NCI-H345 treated with DMSO at 0.1 percent for 48 hours (cell line): ENCODE data around the gene MYCN.
"Not testable (repeated sequence)": the region's sequence is repeated elsewhere in the genome, so short reads cannot be mapped to it uniquely, and the experiment has no call there.

Experiments used
- DNase-seq: peaks from one replicate; lab custom pipeline; 2025; ENCODE audit not compliant: unreplicated experiment; lab: John Stamatoyannopoulos, UW

The MYCN gene

DNA sequence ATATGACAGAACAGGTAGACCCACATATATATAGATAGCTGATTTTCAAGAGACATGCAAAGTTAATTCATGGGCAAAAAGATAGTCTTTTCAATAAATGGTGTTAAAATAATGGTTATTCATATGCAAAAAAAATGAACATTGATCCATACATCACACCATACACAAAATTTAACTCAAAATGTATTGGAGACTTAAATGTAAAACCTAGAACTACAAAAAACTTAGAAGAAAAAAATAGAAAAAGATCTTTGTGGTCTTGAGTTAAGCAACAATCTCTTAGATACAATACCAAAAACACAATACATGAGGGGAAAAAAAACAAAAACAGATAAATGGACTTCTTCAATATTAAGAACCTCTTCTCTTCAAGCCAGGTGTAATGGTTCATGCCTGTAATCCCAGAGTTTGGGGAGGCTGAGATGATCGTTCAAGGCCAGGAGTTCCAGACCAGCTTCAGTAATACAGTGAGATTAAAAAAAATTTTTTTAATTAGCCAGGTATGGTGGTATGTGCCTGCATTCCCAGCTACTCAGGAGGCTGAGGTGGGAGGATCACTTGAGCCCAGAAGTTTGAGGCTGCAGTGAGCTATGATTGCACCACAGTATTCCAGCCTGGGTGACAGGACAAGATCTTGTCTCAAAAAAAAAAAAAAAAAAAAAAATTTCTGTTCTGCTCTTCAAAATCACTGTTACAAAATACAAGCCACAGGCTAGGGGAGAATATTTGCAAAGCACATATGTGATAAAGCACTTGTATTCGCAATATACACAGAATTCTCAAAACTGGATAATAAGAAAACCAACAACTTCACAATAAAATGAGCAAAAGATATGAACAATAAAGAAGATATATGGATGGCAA, 32.7 kb upstream of the MYCN start:
- DNase-seq: no peak

- no peak for DNase-seq
Observed at GRCh38 chr2:15908371-15908770, 32.0 kb upstream of the MYCN start.

- DNase-seq: no peak
Observed at GRCh38 chr2:15909157-15909556, 31.2 kb upstream of the MYCN start.

GRCh38 chr2:15909736-15910135, 30.6 kb upstream of the MYCN start:
- DNase-seq: no peak

- DNase-seq: not testable (repeated sequence)
Observed at GRCh38 chr2:15911270-15911669, 29.1 kb upstream of the MYCN start.

DNA sequence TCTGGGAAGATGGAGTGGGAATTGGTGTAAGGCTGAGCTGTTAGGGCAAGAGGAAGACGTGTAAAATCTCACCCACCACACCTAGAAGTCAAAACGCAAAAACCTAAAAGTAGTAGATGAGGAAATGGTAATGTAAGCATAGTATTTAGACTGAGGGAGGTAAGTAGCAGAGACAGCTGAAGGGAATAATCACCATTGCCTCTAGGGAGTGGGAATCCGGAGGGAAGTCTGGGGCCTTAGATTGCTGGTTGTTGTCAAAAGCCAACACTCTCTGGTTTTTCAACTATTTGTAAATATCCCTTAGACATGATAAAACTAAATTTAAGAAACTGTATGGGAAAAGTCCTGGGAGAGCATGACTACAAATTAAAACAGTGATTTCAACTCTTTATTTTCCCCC, 28.7 kb upstream of the MYCN start:
- DNase-seq: no peak

DNA sequence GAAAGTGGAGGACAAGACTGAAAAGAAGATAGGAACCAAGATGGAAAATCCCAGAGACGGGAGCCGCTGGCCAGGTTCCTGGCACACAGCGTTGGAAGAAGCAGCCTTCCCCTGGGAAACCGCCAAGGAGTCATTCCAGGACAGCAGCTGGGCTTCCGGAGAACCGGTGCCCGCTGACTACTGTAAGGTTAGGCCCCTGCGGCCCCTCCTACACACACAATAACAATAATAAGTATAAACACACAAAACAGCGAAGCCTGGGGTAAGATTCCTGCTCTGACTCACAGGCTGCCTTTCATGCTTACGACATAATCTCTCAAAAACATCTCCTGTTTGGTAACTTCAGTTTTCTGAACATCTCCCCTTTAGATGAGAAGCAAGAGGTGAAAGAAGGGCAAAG, 28.1 kb upstream of the MYCN start:
- no peak for DNase-seq

DNA sequence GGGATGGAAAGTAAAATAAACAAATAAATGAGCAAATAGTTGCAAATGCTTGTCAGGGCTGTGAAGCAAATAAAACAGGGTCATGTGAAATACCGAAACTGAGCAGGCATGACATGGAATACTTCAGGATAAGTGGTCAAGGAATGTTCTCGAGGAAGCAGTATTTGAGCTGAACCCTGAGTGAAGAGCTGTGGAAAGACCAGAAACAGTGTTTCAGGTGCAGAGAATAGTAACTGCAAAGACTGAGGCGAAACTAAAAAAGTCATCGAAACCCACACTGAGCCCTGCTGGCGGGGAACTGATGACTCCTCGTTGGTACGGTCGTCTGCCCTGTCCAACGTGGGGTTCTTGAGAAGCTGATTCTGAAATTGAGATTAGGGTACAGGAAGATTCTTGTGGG, 27.2 kb upstream of the MYCN start:
- no peak for DNase-seq

- no peak for DNase-seq
Observed at GRCh38 chr2:15914596-15915385, 25.6 kb upstream of the MYCN start.

DNA sequence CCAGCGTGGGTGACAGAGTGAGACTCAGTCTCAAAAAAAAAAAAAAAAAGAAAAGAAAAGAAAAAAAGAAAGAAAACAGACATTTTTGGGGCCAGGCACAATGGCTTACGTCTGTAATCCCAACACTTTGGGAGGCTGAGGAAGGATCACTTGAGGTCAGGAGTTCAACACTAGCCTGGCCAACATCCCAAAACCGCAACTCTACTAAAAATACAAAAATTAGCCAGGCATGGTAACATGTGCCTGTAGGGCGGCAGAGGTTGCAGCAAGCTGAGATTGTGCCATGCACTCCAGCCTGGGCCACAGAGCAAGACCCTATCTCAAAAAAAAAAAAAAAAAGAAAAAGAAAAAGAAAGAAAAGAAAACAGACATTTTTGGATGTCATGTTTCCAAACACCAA, 24.8 kb upstream of the MYCN start:
- DNase-seq: not testable (repeated sequence)

DNA sequence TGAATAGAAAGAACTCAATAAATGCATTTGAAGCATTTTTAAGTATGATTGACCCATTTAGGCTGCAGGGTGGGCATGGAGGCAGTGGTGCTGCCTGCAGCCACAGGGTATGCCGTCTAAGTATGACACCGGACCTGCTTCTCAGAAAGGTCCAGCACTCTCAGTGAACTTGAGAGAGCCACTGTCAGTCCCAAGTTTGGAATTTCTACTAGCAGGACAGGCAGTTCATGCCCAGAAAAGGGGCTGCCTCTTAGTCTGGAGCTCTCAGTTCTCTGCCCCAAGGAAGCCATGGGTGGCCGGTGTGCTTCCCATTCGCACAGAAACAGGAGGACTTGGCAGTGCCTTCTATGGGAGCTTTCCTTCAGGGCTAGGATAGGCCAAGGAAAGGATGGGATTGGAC, 24.0 kb upstream of the MYCN start:
- DNase-seq: no peak

DNA sequence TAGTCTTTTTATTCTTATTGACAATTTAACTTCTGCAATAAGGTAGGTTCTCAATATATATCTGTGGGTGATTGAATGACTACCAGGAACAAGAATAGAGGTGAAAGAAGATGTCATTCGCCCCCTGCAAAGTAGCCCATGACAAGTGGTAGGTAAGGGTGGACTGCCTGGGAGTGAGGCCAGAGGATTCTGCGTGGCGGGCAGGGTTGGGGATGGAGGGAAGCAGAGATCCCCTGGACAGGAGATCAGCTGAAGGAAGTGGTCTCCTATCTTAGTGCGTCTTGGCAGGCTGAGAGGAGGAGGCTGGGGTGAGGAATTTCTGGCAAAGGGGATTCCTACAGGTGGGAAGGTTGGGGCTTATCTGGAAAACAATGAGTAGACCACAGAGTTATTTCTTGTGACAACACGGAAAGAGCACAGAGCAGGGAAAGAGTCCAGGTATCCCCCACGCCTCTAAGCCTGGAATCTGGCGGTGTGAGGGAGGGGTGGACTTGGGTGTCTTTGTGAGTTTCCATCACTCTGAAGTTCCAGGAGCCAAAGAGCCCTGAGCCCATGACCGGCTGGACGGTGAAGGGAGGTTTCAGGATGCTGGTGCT, 21.5 kb upstream of the MYCN start:
- DNase-seq: no peak

GRCh38 chr2:15919716-15920434, 20.5 kb upstream of the MYCN start:
- DNase-seq: no peak

DNA sequence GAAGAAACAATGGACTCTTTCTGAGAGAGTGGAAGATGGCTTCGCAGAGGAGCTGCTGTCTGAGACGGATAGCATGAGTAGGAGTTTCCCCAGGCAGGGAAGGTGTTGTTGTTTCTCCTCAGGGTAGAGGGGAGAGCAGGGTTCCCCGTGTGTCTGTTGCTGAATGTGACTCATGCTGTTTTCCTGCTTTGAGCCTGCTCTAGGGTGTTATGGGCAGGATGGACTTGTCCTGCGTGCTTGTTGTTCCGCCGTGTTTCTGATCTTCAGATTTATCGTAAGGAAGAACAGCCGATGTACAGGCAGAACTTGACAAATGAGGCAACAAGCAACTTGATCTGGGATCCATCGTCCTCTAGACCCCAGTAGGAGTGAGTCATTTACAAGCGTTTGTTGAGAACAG, 19.7 kb upstream of the MYCN start:
- no peak for DNase-seq

DNA sequence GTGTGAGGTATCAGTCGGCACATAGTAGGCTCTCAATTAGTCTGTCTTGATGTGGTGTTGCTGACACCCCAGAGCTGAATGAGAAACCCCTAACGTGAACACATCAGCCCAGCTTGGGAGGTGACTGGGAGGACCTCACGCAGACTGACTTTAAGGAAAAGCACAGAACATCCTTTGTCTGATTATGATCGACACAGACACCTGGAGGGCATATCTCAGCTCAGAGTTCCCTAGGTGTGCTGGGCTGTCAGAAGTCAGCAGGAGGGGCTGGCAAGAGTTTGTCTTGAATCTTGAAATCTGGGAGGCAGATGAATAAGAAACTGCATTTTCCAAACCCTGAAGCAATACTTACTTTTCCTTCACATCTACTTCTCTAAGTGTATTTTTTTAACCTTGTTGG, 16.8 kb upstream of the MYCN start:
- no peak for DNase-seq

GRCh38 chr2:15925819-15926218, 14.5 kb upstream of the MYCN start:
- no peak for DNase-seq

DNA sequence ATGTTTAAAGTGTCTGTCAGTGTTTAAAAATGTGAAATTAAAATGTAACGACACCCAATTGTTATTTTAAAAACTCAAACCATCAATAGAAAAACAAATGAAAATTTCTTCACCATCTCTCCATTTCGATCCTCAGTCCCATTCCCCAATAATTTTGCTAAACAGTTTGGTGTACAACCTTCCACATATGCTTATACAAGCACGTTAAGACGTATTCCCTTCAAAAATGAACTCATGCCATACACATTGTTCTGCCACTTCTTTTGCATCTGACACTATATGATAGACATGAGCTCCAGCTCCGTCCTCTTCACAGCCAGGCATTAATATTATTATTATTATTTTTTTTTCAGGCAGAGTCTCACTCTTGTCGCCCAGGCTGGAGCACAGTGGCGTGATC, 14.1 kb upstream of the MYCN start:
- DNase-seq: no peak

DNA sequence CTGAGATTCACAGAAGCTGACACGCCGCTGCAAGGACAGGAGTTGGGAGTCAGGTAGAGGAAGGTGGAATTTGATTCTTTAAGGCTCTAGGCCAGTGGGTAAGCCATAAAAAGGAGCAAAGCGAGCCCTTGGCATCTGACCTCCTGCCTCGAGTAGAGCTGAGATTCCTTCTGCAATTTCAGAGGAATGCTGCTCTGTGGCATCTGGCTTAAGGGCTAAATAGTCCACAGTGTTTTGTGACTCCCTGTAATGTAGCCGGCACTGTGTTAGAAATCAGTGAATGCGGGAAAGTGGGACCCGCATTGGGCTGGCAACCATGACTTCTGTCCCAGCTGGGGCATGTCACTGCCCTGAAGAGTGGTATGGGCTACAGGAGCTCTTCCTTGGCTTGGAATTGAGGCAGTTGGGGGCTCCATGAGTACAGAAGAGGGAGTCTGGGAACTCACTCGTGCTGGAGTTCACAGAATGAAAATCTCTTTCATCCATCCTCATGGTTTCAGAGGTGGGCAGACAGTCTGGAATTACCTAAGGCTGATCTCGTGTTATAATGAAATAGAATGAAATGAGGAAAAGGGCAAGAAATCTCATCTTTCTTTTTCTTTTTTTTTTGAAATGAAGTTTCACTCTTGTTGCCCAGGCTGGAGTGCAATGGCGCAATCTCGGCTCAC, 12.7 kb upstream of the MYCN start:
- no peak for DNase-seq

DNA sequence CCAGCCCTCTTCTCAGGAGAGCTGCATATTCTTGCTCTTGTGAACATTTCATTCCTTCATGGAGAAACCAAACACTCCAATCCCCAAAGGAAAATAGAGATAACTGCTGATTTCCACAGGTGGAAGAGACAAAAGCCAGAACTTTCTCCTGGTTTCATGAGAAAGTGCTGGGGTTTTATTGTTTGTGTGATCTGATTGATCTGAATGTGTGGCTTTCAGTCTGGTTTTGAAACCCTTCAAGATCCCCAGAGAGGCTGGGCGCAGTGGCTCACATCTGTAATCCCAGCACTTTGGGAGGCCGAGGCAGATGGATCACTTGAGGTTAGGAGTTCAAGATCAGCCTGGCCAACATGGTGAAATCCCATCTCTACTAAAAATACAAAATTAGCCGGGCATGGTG, 11.3 kb upstream of the MYCN start:
- not testable (repeated sequence) for DNase-seq

- DNase-seq: no peak
Observed at GRCh38 chr2:15929861-15930260, 10.5 kb upstream of the MYCN start.
